AG08395 (cell line): ENCODE data around the gene ST6GALNAC4.
A peak's percentile ranks its signal among the peaks of the same experiment; 100 is the strongest.

Source experiments
- DNase-seq: peaks from one replicate; pipeline ENCODE4 v3.0.0; 2012; ENCODE audit warnings: mixed read lengths, low spot score

The ST6GALNAC4 gene

GRCh38 chr9:127916720-127917581, at the start of gene ST6GALNAC4:
TSS of gene ST6GALNAC4 (minus strand) at chr9:127917041. CDS start at chr9:127916419, 622 bp downstream.
- peak; percentile 97 for DNase-seq

DNA sequence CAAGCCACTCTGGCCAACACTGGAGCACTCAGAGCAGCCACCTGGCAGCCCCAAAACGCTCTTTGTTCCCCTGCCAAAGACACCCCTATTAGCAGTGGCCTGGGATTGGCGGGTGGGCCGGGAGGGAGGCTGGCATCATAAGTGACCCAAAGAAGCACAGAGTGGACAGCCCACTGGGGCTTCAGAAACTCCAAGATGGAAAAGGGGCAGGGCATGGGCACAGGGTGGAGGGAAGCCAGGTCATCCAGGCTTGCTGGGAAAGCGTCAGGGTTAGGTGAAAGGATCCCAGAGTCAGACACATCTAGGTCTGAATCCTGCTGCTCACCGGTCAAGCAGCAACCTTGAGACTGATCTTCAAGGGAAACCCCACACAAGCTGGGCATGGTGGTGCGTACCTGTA, 49.1 kb upstream of the ST6GALNAC4 start:
- no peak for DNase-seq

GRCh38 chr9:127963359-127964064, 46.7 kb upstream of the ST6GALNAC4 start:
- DNase-seq = no peak

DNA sequence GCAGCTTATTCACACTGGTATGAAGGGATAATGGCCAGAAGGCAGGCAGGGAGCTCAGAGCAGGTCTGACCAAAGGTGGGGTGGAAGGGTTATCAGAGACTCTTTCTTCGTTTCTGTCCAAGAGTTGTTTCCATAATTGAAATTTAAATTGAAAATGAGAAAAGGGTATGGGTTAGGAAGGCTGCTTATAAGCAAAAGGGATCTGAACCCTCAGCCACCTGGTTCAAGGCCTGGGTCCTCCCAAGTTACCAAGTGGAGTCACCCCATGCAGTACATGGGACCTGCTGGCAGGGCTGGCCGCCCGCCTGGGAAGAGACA, 46.2 kb upstream of the ST6GALNAC4 start:
- DNase-seq = no peak

GRCh38 chr9:127962278-127962677, 45.4 kb upstream of the ST6GALNAC4 start:
- DNase-seq = no peak

DNA sequence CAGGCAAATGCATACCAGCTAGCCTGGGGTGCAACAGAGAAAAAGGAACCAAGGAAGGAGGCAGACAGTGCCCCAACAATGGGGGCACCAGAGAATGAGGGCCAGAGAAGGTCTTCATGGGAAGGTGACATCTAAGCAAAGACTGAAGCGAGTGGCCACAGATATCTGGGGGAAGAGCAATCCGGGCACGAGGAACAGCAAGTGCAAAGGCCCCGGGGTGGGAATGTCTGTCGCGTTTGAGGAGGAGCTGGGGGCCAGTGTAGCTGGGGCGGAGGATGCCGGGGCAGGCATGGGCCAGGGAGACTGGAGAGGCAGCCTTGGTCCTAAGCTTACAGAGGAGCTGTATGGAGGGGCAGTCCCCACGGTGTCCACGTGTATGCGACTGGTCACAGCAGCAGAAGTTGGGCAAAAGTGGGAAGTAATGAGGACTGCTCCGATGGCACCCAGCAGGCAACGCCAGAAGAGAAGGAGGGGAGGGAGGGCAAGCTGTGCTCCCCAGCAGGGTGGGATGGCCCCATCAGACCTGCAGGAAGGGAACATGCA, 44.8 kb upstream of the ST6GALNAC4 start:
- DNase-seq = no peak

DNA sequence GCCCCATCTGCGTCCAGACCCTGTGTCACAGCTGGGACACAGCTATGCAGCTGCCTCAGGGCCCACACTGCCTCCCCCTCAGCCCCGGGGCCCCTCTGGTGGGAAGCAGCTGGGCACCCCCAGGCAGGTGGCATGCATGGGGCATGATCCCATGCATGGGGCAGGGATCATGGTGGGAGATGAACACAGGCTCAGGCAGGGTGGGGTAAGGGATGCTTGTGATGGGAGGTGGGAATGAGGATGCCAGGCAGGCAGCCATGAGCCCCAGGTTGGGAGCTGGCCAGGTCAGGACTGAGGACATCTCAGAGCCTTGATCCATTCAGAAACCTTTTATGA, 44.3 kb upstream of the ST6GALNAC4 start:
- DNase-seq = no peak

- DNase-seq = no peak
These were observed 43.7 kb upstream of the ST6GALNAC4 start for GRCh38 chr9:127960410-127961154.

GRCh38 chr9:127959841-127960409, 43.1 kb upstream of the ST6GALNAC4 start:
- no peak for DNase-seq

GRCh38 chr9:127959398-127959797, 42.6 kb upstream of the ST6GALNAC4 start:
- DNase-seq = no peak

- no peak for DNase-seq
These were observed 41.9 kb upstream of the ST6GALNAC4 start for GRCh38 chr9:127958728-127959127.

DNA sequence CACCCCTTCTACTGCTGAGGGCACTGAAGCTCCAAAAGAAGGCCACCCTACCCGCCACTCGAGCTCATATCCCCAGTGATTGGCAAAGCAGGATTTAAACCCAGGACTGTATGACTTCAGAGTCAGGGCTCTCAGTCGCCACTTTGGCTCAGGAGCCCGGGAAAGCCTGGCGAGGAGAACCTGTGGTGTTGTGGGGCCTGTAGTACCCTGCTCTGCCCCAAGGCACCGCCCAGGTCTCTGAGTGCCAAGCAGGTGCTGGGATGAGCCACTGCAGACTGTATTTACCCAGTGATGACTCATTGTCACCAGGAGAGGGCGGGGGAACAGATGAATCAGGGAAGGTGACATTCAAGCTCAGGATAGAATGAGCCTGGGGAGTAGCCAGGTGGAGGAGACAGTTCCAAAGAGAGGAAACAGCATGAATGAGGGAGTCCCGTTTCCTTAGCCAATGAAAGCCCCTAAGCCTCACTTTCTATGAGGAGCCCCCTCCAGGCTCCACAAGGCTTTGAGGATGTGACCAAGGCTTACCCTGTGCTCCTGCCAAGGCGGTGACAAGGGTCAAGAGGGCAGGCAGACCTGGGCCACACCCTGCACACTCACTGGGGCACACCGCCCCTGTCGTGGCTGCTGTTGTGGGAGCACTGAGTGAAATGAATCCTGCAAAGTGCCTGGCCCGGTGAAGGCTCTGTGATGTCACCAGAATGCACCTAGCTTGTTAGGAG, 38.6 kb upstream of the ST6GALNAC4 start:
- DNase-seq = peak; percentile 47

GRCh38 chr9:127954831-127955293, 38.0 kb upstream of the ST6GALNAC4 start:
- no peak for DNase-seq

- no peak for DNase-seq
These were observed 37.1 kb upstream of the ST6GALNAC4 start for GRCh38 chr9:127953768-127954505.

DNA sequence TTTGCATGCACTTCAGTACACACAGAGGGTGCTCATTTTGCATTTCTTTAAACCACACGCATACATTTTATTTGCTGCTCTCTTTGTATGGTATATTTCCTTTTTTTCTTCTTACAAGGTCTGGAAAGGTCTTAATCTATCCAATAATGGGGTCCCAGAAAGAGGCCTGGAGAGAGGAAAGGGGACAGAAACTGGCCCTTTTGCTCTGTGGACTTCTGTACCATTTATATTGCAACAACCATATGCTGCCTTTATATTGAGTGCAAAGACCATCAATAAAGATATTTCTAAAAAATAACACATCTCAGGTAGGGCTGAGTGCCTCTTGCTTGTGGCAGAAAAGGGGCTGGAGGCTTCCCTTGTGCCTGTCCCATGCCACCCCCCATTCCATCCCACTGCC, 36.3 kb upstream of the ST6GALNAC4 start:
- no peak for DNase-seq

DNA sequence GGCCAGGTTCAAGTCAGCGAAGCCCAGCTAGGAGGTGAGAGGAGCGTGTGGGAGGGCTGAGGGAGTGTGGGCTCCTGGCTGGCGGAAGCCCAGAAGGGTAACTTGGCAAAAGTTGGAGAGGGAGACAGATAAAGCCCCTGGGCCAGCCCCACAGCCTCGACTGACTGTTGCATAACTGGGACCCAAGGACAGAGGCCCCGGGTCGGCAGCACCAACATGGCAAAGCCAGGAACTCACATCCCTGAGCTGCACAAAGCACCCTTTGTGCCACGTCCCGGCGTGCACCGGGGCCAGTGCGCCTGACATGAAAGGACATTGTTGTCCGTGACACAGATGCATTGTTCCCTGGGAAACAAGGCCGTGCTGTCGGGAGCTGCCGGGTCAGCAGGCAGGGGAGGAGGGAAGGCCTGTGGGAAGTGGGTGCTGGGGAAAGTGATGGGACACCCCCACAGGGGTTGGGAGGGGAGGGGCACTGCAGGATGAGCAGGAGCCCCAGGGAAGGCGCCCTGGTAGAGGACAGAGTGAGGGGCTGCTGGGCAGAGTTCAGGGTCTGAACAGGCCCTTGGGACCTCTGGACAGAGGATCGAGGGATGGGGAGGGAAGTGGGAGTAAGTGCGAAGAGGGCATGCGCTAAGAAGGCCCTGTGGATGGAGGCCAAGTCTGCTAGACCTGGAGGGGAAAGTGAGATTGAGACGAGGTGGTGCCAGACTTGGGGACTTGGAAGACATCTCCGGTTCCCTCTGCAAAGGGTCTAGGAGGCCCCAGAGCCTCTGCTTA, 33.9 kb upstream of the ST6GALNAC4 start:
- DNase-seq = no peak

GRCh38 chr9:127949827-127950512, 33.1 kb upstream of the ST6GALNAC4 start:
- no peak for DNase-seq

- no peak for DNase-seq
These were observed 31.2 kb upstream of the ST6GALNAC4 start for GRCh38 chr9:127947841-127948710.
